Measurements from ENCODE around the gene VGLL4.
"Not testable (repeated sequence)": the region's sequence is repeated elsewhere in the genome, so short reads cannot be mapped to it uniquely, and the experiment has no call there.

VGLL4 gene

GRCh38 chr3:11582191-11582968, 61.3 kb downstream of the VGLL4 start:
- DNase-seq: no peak

- DNase-seq: no peak
These were observed 62.2 kb downstream of the VGLL4 start for GRCh38 chr3:11581237-11582190.

GRCh38 chr3:11580645-11581044, 63.1 kb downstream of the VGLL4 start:
- no peak for DNase-seq

GRCh38 chr3:11578169-11578568, 65.5 kb downstream of the VGLL4 start:
- DNase-seq: no peak

- no peak for DNase-seq
These were observed 67.3 kb downstream of the VGLL4 start for GRCh38 chr3:11576453-11576852.

GRCh38 chr3:11575677-11576076, 68.0 kb downstream of the VGLL4 start:
- DNase-seq: no peak

GRCh38 chr3:11574981-11575669, 68.6 kb downstream of the VGLL4 start:
- DNase-seq: no peak

GRCh38 chr3:11572660-11573059, 71.1 kb downstream of the VGLL4 start:
- not testable (repeated sequence) for DNase-seq

- DNase-seq: no peak
These were observed 72.8 kb downstream of the VGLL4 start for GRCh38 chr3:11570789-11571495.

GRCh38 chr3:11570251-11570650, 73.5 kb downstream of the VGLL4 start:
- DNase-seq: no peak

- DNase-seq: no peak
These were observed 74.5 kb downstream of the VGLL4 start for GRCh38 chr3:11569156-11569741.

- DNase-seq: no peak
These were observed 75.1 kb downstream of the VGLL4 start for GRCh38 chr3:11568503-11569155.

- no peak for DNase-seq
These were observed 75.9 kb downstream of the VGLL4 start for GRCh38 chr3:11567516-11568467.

GRCh38 chr3:11566916-11567315, 76.8 kb downstream of the VGLL4 start:
- DNase-seq: no peak

GRCh38 chr3:11566478-11566877, 77.2 kb downstream of the VGLL4 start:
- no peak for DNase-seq

- no peak for DNase-seq
These were observed 77.8 kb downstream of the VGLL4 start for GRCh38 chr3:11565932-11566331.

GRCh38 chr3:11565492-11565891, 78.2 kb downstream of the VGLL4 start:
- no peak for DNase-seq

- no peak for DNase-seq
These were observed 78.6 kb downstream of the VGLL4 start for GRCh38 chr3:11565072-11565471.

- no peak for DNase-seq
These were observed 79.1 kb downstream of the VGLL4 start for GRCh38 chr3:11564577-11565001.

- no peak for DNase-seq
These were observed 79.9 kb downstream of the VGLL4 start for GRCh38 chr3:11563865-11564185.
